ENCODE data around the gene IGF2BP2.
"Not testable (repeated sequence)": the region's sequence is repeated elsewhere in the genome, so short reads cannot be mapped to it uniquely, and the experiment has no call there.

The IGF2BP2 gene

DNA sequence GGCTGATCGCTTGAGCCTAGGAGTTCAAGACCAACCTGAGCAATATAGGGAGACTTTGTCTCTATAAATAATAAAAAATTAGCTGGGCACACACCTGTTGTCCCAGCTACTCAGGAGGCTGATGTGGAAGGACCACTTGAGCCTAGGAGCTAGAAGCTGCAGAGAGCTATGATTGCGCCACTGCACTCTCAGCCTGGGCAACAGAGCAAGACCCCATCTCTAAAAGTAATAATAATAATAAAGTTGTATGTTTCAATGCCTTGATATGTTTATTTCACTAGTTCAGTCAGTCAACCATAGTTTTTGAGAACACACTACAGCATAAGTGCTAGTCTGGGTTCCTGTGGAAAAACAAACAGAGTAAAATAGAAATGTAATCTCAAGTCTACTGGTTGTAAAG lies 36.5 kb downstream of the IGF2BP2 start:
- WGBS, 2 experiments = 90 to 94% methylated on average over 2 of the region's 2 CpGs
- Histone ChIP-seq H3K27me3 (ENCODE audit: control insufficient read depth, insufficient read depth, low read length, poor library complexity, severe bottlenecking) (no peaks in the 10 kb centered on the region), H3K4me3 (ENCODE audit: insufficient read depth, low read depth, low read length) (no peak overlapping the region), H3K9me3 (ENCODE audit: control insufficient read depth, low read length) (no peaks in the 10 kb centered on the region), H3K36me3 (ENCODE audit: control insufficient read depth, insufficient read depth, low read length) (no peaks in the 10 kb centered on the region), H3K4me1 (ENCODE audit: control insufficient read depth, insufficient read depth, low read length) (peaks cover 4% of the 10 kb centered on the region), H3K27ac (ENCODE audit: insufficient read depth, low read depth, low read length, poor library complexity, severe bottlenecking) (no peak overlapping the region)

DNA sequence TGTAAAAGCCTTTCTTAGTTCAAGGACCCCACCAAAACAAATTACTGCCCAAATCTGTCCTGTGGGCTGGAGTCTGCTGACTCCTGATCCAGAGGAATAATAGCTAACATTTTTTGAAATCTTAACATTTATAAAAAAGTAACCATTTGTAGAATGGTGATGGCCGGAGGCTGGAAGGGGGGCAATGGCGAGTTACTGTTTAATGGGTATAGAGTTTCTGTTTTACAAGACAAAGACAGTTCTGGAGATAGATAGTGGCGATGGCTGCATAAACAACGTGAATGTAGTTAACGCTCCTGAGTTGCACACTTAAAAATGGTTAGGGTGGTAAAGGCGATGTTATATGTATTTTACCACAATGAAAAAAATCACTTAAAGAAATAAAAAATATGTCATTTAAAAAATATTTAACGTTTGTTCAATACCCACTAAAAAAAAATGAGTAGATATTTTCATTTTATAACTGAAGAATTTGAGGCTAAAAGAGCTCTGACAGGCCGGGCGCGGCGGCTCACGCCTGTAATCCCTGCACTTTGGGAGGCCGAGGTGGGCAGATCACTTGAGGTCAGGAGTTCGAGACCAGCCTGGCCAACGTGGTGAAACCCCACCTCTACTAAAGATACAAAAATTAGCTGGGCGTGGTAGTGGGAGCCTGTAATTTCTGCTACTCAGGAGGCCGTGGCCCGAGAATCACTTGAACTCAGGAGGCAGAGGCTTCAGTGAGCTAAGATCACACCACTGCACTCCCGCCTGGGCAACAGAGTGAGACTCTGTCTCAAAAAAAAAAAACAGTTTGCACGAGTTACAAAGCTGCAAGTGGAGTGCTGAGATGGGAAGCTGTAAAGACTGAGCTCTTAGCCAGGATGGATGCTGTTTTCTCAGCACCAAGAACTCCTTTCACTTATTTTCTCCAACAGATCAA lies 37.6 kb downstream of the IGF2BP2 start:
- Histone ChIP-seq H3K4me3 (ENCODE audit: insufficient read depth, low read depth, low read length) (no peak overlapping the region), H3K4me1 (ENCODE audit: control insufficient read depth, insufficient read depth, low read length) (peaks cover 4% of the 10 kb centered on the region), H3K36me3 (ENCODE audit: control insufficient read depth, insufficient read depth, low read length) (no peaks in the 10 kb centered on the region), H3K27me3 (ENCODE audit: control insufficient read depth, insufficient read depth, low read length, poor library complexity, severe bottlenecking) (no peaks in the 10 kb centered on the region), H3K27ac (ENCODE audit: insufficient read depth, low read depth, low read length, poor library complexity, severe bottlenecking) (no peak overlapping the region), H3K9me3 (ENCODE audit: control insufficient read depth, low read length) (no peaks in the 10 kb centered on the region)
- 50 to 55% methylated on average over 18 of the region's 20 CpGs for WGBS, 2 experiments

DNA sequence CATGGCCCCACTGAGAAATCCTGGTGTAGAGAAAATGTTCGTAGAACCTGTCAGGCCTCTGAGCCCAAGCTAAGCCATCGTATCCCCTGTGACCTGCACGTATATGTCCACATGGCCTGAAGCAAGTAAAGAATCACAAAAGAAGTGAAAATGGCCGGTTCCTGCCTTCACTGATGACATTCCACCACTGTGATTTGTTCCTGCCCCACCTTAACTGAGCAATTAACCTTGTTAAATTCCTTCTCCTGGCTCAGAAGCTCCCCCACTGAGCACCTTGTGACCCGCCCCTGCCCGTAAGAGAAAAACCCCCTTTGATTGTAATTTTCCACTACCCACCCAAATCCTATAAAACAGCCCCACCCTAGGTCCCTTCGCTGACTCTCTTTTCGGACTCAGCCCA lies 38.6 kb downstream of the IGF2BP2 start:
- not testable (repeated sequence) for H3K27me3 ChIP-seq (ENCODE audit: control insufficient read depth, insufficient read depth, low read length, poor library complexity, severe bottlenecking); H3K9me3 ChIP-seq (ENCODE audit: control insufficient read depth, low read length); H3K4me3 ChIP-seq (ENCODE audit: insufficient read depth, low read depth, low read length); H3K4me1 ChIP-seq (ENCODE audit: control insufficient read depth, insufficient read depth, low read length); H3K36me3 ChIP-seq (ENCODE audit: control insufficient read depth, insufficient read depth, low read length); H3K27ac ChIP-seq (ENCODE audit: insufficient read depth, low read depth, low read length, poor library complexity, severe bottlenecking)
- 24 to 26% methylated on average over 8 of the region's 8 CpGs for WGBS, 2 experiments

DNA sequence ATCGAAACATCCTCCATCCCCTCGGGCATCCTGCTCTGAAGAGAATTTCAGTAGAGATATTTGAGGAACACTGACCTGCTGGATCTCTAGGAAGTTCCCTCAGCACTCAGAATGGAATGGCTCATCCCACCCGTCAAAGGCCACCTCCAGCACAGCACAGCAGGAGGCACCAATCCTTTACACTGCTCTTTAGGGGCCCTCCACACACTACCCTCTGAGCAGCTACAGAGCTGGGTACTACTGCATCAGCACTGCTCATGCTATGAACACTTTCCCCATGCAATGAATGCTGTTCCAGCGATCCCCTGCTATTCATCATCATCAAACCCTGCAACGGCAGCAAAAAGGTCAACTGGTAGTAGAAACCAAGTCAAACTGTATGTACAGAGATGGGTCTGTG lies 40.5 kb downstream of the IGF2BP2 start:
- H3K9me3 ChIP-seq (ENCODE audit: control insufficient read depth, low read length) = no peaks in the 10 kb centered on the region
- H3K4me1 ChIP-seq (ENCODE audit: control insufficient read depth, insufficient read depth, low read length) = peaks cover 17% of the 10 kb centered on the region
- H3K27ac ChIP-seq (ENCODE audit: insufficient read depth, low read depth, low read length, poor library complexity, severe bottlenecking) = no peak overlapping the region
- no peak overlapping the region for H3K4me3 ChIP-seq (ENCODE audit: insufficient read depth, low read depth, low read length)
- 69 to 86% methylated on average over 5 of the region's 5 CpGs for WGBS, 2 experiments
- no peaks in the 10 kb centered on the region for H3K36me3 ChIP-seq (ENCODE audit: control insufficient read depth, insufficient read depth, low read length)
- no peaks in the 10 kb centered on the region for H3K27me3 ChIP-seq (ENCODE audit: control insufficient read depth, insufficient read depth, low read length, poor library complexity, severe bottlenecking)

DNA sequence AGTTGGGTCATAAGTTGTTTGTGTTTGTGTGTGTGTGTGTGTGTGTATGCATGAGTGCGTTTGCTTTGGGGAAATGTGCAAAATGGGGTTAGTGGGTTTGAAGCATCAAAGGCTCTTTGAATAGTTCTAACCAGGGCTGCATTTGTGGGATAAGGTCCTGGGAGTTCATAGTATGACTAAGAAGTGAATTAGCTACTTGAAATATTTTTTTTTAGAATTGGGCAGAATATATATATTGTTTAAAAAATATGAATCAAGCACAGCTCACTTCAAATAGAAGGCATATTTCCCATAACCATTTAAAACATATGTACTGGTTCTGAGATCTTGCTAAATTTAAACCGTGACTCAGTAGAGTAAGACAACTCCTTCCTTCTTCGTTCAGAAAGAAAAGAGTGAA lies 43.1 kb downstream of the IGF2BP2 start:
- no peaks in the 10 kb centered on the region for H3K9me3 ChIP-seq (ENCODE audit: control insufficient read depth, low read length)
- no peak overlapping the region for H3K4me3 ChIP-seq (ENCODE audit: insufficient read depth, low read depth, low read length)
- H3K27me3 ChIP-seq (ENCODE audit: control insufficient read depth, insufficient read depth, low read length, poor library complexity, severe bottlenecking) = no peaks in the 10 kb centered on the region
- no peak overlapping the region for H3K27ac ChIP-seq (ENCODE audit: insufficient read depth, low read depth, low read length, poor library complexity, severe bottlenecking)
- peaks cover 24% of the 10 kb centered on the region for H3K4me1 ChIP-seq (ENCODE audit: control insufficient read depth, insufficient read depth, low read length)
- 87 to 89% methylated on average over 3 of the region's 3 CpGs for WGBS, 2 experiments
- H3K36me3 ChIP-seq (ENCODE audit: control insufficient read depth, insufficient read depth, low read length) = no peaks in the 10 kb centered on the region

DNA sequence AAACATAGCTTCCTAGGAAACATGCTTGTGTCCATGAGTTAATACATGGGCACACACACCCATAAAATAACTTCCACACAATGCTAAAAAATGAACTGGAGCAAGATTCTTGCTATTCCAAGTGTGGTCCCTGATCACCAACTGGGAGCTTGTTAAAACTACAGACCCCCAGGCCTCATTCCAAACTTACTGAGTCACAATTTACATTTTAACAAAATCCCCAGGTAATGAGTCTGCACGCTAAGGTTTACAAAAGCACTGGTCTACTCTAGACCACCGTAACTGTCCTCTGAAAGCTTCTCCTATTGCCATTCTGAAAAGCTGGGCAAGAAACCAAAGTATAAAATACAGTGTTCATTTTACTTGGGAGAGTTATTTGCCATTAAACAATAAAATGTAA lies 45.4 kb downstream of the IGF2BP2 start:
- H3K36me3 ChIP-seq (ENCODE audit: control insufficient read depth, insufficient read depth, low read length) = no peaks in the 10 kb centered on the region
- H3K27ac ChIP-seq (ENCODE audit: insufficient read depth, low read depth, low read length, poor library complexity, severe bottlenecking) = no peak overlapping the region
- no peaks in the 10 kb centered on the region for H3K27me3 ChIP-seq (ENCODE audit: control insufficient read depth, insufficient read depth, low read length, poor library complexity, severe bottlenecking)
- H3K4me3 ChIP-seq (ENCODE audit: insufficient read depth, low read depth, low read length) = no peak overlapping the region
- peaks cover 19% of the 10 kb centered on the region for H3K4me1 ChIP-seq (ENCODE audit: control insufficient read depth, insufficient read depth, low read length)
- no peaks in the 10 kb centered on the region for H3K9me3 ChIP-seq (ENCODE audit: control insufficient read depth, low read length)
- 38 to 56% methylated on average over 2 of the region's 2 CpGs for WGBS, 2 experiments

DNA sequence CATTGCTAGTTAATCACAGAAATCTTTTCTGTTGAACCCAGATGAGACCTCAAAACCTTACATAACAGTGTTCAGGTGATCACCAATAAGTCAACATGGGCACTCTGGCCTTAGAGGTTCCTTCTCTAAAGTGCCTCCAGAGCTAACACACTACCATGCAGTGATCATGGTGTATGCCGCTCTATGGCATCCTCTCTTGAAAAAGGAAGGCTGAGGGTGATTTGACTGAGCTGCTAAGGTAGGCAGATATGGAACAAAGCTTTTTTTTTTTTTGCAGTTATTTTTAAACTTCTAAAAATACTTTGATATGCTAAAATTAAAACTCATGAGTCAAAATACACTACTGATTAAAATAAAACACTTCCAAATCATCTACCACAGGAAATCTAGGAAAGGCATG lies 46.0 kb downstream of the IGF2BP2 start:
- H3K36me3 ChIP-seq (ENCODE audit: control insufficient read depth, insufficient read depth, low read length) = no peaks in the 10 kb centered on the region
- no peaks in the 10 kb centered on the region for H3K27me3 ChIP-seq (ENCODE audit: control insufficient read depth, insufficient read depth, low read length, poor library complexity, severe bottlenecking)
- H3K4me3 ChIP-seq (ENCODE audit: insufficient read depth, low read depth, low read length) = no peak overlapping the region
- H3K4me1 ChIP-seq (ENCODE audit: control insufficient read depth, insufficient read depth, low read length) = peaks cover 22% of the 10 kb centered on the region
- no peaks in the 10 kb centered on the region for H3K9me3 ChIP-seq (ENCODE audit: control insufficient read depth, low read length)
- WGBS, 2 experiments = 83 to 100% methylated on average over 1 of the region's 1 CpG
- no peak overlapping the region for H3K27ac ChIP-seq (ENCODE audit: insufficient read depth, low read depth, low read length, poor library complexity, severe bottlenecking)

DNA sequence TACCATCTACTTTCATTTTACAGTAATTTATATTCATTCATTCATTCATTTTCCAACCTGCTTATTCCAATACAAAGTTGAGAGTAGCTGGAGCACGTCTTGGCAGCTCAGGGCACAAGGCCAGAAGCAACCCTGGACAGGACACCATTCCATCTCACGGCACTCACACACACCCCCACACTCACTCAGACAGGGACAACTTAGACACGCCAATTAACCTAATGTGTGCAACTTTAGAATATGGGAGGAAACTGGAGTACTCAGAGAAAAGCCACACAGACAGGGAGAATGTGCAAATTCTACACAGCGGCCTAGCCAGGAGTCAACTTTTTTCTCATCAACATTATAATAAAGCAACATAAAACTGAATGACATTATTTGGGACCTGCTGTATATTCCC lies 46.7 kb downstream of the IGF2BP2 start:
- H3K27me3 ChIP-seq (ENCODE audit: control insufficient read depth, insufficient read depth, low read length, poor library complexity, severe bottlenecking) = no peaks in the 10 kb centered on the region
- H3K36me3 ChIP-seq (ENCODE audit: control insufficient read depth, insufficient read depth, low read length) = no peaks in the 10 kb centered on the region
- H3K4me1 ChIP-seq (ENCODE audit: control insufficient read depth, insufficient read depth, low read length) = peaks cover 22% of the 10 kb centered on the region
- no peak overlapping the region for H3K4me3 ChIP-seq (ENCODE audit: insufficient read depth, low read depth, low read length)
- no peak overlapping the region for H3K27ac ChIP-seq (ENCODE audit: insufficient read depth, low read depth, low read length, poor library complexity, severe bottlenecking)
- H3K9me3 ChIP-seq (ENCODE audit: control insufficient read depth, low read length) = no peaks in the 10 kb centered on the region
- WGBS, 2 experiments = 83 to 94% methylated on average over 4 of the region's 4 CpGs

DNA sequence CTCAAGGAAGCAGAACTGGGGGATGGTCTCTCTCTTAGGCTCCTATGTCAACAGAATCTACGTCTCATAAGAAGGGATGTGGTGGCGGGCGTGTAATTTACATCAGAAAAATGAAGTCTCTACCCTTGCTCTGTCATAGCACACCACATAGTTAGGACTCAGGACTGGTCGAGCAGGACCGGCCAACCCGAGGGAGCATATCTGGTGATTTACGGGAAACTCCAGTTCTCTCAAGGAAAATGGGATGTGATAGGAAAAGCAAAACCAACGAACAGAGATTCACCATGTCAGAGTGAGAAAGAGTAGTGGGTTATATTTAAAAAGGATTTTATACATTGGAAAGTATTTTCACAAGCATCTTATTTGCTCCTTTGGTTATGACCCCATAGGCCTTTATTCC lies 54.7 kb downstream of the IGF2BP2 start:
- Histone ChIP-seq H3K4me1 (ENCODE audit: control insufficient read depth, insufficient read depth, low read length) (peaks cover 10% of the 10 kb centered on the region), H3K4me3 (ENCODE audit: insufficient read depth, low read depth, low read length) (no peak overlapping the region), H3K27me3 (ENCODE audit: control insufficient read depth, insufficient read depth, low read length, poor library complexity, severe bottlenecking) (no peaks in the 10 kb centered on the region), H3K9me3 (ENCODE audit: control insufficient read depth, low read length) (no peaks in the 10 kb centered on the region), H3K36me3 (ENCODE audit: control insufficient read depth, insufficient read depth, low read length) (no peaks in the 10 kb centered on the region), H3K27ac (ENCODE audit: insufficient read depth, low read depth, low read length, poor library complexity, severe bottlenecking) (peak overlapping the region; percentile 20)
- WGBS, 2 experiments = 86 to 88% methylated on average over 8 of the region's 8 CpGs

DNA sequence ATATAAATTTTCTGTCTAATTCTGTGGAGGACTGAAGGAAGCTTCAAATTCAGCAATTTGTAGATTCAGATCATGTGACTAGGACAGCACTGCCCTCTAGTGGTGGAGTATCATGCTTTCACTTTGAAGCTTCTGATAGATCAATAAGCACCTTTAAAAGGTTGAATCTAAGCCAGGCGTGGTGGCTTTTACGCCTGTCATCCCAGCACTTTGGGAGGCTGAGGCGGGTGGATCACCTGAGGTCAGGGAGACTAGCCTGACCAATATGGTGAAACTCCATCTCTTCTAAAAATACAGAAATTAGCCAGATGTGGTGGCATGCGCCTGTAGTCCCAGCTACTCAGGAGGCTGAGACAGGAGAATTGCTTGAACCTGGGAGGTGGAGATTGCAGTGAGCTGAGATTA lies 56.3 kb downstream of the IGF2BP2 start:
- H3K27ac ChIP-seq (ENCODE audit: insufficient read depth, low read depth, low read length, poor library complexity, severe bottlenecking); H3K4me3 ChIP-seq (ENCODE audit: insufficient read depth, low read depth, low read length); H3K36me3 ChIP-seq (ENCODE audit: control insufficient read depth, insufficient read depth, low read length); H3K9me3 ChIP-seq (ENCODE audit: control insufficient read depth, low read length); H3K27me3 ChIP-seq (ENCODE audit: control insufficient read depth, insufficient read depth, low read length, poor library complexity, severe bottlenecking): not testable (repeated sequence)
- H3K4me1 ChIP-seq (ENCODE audit: control insufficient read depth, insufficient read depth, low read length) = peaks cover 20% of the 10 kb centered on the region
- 82 to 85% methylated on average over 4 of the region's 4 CpGs for WGBS, 2 experiments

All from ectodermal cell (in vitro differentiated cells).